ENCODE data around the gene SMYD3. TPM values are rescaled to one million over a fixed set of nuclear protein-coding genes. Genes with fewer than 3 reads are reported as not detected.

The SMYD3 gene
- total RNA-seq, 6 experiments from 2014 or later, result 6.3 to 10.0 (median 6.6) TPM

GRCh38 chr1:246271516-246271915, 235.6 kb downstream of the SMYD3 start:
- no peak for TF ChIP-seq POLR2A (IDR thresholded peaks at IDR 0.05)
- no peak for TF ChIP-seq CTCF (IDR thresholded peaks at IDR 0.05)
- intact Hi-C loops (cut with DNase I), result no loop called here
- H3K9me3 ChIP-seq, result no peaks in the 10 kb centered on the region
- WGBS (ENCODE audit: insufficient coverage, low coverage, low lambda C conversion rate, missing lambda C conversion rate), result 92% methylated on average over 4 of the region's 4 CpGs
- H3K4me3 ChIP-seq, result no peak overlapping the region
- H3K36me3 ChIP-seq, result no peaks in the 10 kb centered on the region
- H3K27ac ChIP-seq, result no peak overlapping the region
- no peaks in the 10 kb centered on the region for H3K27me3 ChIP-seq
- ATAC-seq, result no peak
- no peaks in the 10 kb centered on the region for H3K4me1 ChIP-seq
- DNase-seq, result no peak

DNA sequence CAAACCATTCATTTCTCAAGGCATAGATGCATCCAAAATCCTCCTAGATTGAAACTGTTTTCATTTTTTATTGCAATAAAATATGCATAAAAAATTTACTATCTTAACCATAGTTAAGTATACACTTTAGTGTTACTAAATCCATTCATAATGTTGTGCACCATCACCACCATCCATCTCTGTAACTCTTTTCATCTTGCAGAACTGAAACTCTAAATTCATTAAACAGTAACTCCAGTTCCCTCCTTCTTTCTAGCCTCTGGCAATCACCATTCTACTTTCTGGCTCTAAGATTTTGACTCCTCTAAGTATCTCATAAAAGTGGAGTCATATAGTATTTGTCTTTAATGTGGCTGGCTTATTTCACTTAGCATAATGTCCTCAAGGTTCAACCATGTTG, 236.8 kb downstream of the SMYD3 start:
- ATAC-seq, result no peak
- H3K4me3 ChIP-seq, result no peak overlapping the region
- intact Hi-C loops (cut with DNase I), result no loop called here

GRCh38 chr1:246269466-246269865, 237.6 kb downstream of the SMYD3 start:
- Histone ChIP-seq H3K4me3 (no peak overlapping the region), H3K36me3 (no peaks in the 10 kb centered on the region), H3K27me3 (no peaks in the 10 kb centered on the region), H3K27ac (no peak overlapping the region), H3K9me3 (no peaks in the 10 kb centered on the region), H3K4me1 (no peaks in the 10 kb centered on the region)
- WGBS (ENCODE audit: insufficient coverage, low coverage, low lambda C conversion rate, missing lambda C conversion rate), result 92% methylated on average over 5 of the region's 7 CpGs
- ATAC-seq, result no peak
- TF ChIP-seq CTCF (IDR thresholded peaks at IDR 0.05), result no peak
- TF ChIP-seq POLR2A (IDR thresholded peaks at IDR 0.05), result no peak
- intact Hi-C loops (cut with DNase I), result no loop called here
- DNase-seq, result no peak

More for the DNA sequence above, 236.8 kb downstream of the SMYD3 start:
- H3K27ac ChIP-seq, result no peak overlapping the region
- H3K9me3 ChIP-seq, result no peaks in the 10 kb centered on the region
- H3K27me3 ChIP-seq, result no peaks in the 10 kb centered on the region
- no peaks in the 10 kb centered on the region for H3K36me3 ChIP-seq
- no peaks in the 10 kb centered on the region for H3K4me1 ChIP-seq
- TF ChIP-seq CTCF (IDR thresholded peaks at IDR 0.05), result no peak
- TF ChIP-seq POLR2A (IDR thresholded peaks at IDR 0.05), result no peak
- DNase-seq, result no peak

DNA sequence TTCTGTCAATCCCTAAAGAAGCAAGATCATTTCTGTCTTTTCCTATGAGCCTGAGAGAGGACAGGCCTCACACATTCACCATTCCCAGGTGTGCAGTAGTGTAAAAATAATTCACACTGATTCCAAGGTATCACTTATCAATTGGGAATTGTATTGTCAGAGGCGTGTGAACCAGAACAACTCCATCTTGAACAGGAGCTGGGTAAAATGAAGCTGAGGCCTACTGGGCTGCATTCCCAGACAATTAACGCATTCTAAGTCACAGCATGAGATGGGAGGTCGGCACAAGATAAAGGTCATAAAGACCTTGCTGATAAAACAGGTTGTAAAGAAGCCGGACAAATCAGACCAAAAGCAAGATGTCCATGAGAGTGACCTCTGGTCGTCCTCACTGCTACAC, 239.2 kb downstream of the SMYD3 start:
- TF ChIP-seq POLR2A (IDR thresholded peaks at IDR 0.05), result no peak
- TF ChIP-seq CTCF (IDR thresholded peaks at IDR 0.05), result no peak
- ATAC-seq (no peak), DNase-seq (no peak)
- Histone ChIP-seq H3K4me1 (no peaks in the 10 kb centered on the region), H3K4me3 (no peak overlapping the region), H3K27ac (no peak overlapping the region), H3K36me3 (no peaks in the 10 kb centered on the region), H3K9me3 (no peaks in the 10 kb centered on the region), H3K27me3 (no peaks in the 10 kb centered on the region)
- 91% methylated on average over 5 of the region's 5 CpGs for WGBS (ENCODE audit: insufficient coverage, low coverage, low lambda C conversion rate, missing lambda C conversion rate)
- intact Hi-C loops (cut with DNase I), result no loop called here

- no peaks in the 10 kb centered on the region for H3K4me1 ChIP-seq
- no peaks in the 10 kb centered on the region for H3K27me3 ChIP-seq
- H3K27ac ChIP-seq, result no peak overlapping the region
- 83% methylated on average over 3 of the region's 3 CpGs for WGBS (ENCODE audit: insufficient coverage, low coverage, low lambda C conversion rate, missing lambda C conversion rate)
- H3K36me3 ChIP-seq, result no peaks in the 10 kb centered on the region
- H3K4me3 ChIP-seq, result no peak overlapping the region
- TF ChIP-seq POLR2A (IDR thresholded peaks at IDR 0.05) (no peak), CTCF (IDR thresholded peaks at IDR 0.05) (no peak)
- ATAC-seq (no peak), DNase-seq (no peak)
- intact Hi-C loops (cut with DNase I), result no loop called here
- no peaks in the 10 kb centered on the region for H3K9me3 ChIP-seq
Observed at GRCh38 chr1:246267426-246267825, 239.7 kb downstream of the SMYD3 start.
